GM23248 (cell line): ENCODE results near the gene DES. TPM values are rescaled to one million over a fixed set of nuclear protein-coding genes. Genes with fewer than 3 reads are reported as not detected.

Experiments used
- DNase-seq: peaks from one replicate; pipeline ENCODE4 v3.0.0-alpha.2; 2015
- H2AFZ ChIP-seq: fragments of 200-600 bp; sonication (generic); 2 replicates; pipeline ENCODE4 v1.6.1; 2016; ENCODE audit warnings: antibody characterized with exemption
- H3F3A ChIP-seq: fragments of 200-600 bp; sonication (generic); 2 replicates; pipeline ENCODE4 v1.6.1; 2016; ENCODE audit warnings: mild to moderate bottlenecking, antibody characterized with exemption, mixed run types; ENCODE audit not compliant: insufficient read depth
- H3K27ac ChIP-seq: fragments of 200-600 bp; sonication (generic); 2 replicates; pipeline ENCODE4 v1.5.1; 2016; ENCODE audit warnings: mild to moderate bottlenecking
- H3K27me3 ChIP-seq: fragments of 200-600 bp; sonication (generic); replicated peaks from 2 replicates; pipeline ENCODE4 v1.6.1; 2016; ENCODE audit warnings: mild to moderate bottlenecking; ENCODE audit not compliant: insufficient read depth
- H3K36me3 ChIP-seq: fragments of 200-600 bp; sonication (generic); 2 replicates; pipeline ENCODE4 v1.6.1; 2016; ENCODE audit warnings: low read depth, mild to moderate bottlenecking
- H3K4me1 ChIP-seq: fragments of 200-600 bp; sonication (generic); 2 replicates; pipeline ENCODE4 v1.6.1; 2016; ENCODE audit warnings: mild to moderate bottlenecking; ENCODE audit not compliant: insufficient read depth
- H3K4me2 ChIP-seq: fragments of 200-600 bp; sonication (generic); one replicate; pipeline ENCODE4 v1.6.1; 2016; ENCODE audit warnings: mild to moderate bottlenecking; ENCODE audit not compliant: unreplicated experiment
- H3K4me3 ChIP-seq: fragments of 200-600 bp; sonication (generic); 2 replicates; pipeline ENCODE4 v1.5.1; 2016; ENCODE audit warnings: mild to moderate bottlenecking
- H3K79me2 ChIP-seq: fragments of 200-600 bp; sonication (generic); 2 replicates; pipeline ENCODE4 v1.6.1; 2016; ENCODE audit warnings: mild to moderate bottlenecking; ENCODE audit not compliant: insufficient read depth
- H3K9ac ChIP-seq: fragments of 200-600 bp; sonication (generic); 2 replicates; pipeline ENCODE4 v1.6.1; 2016; ENCODE audit warnings: mild to moderate bottlenecking
- H3K9me2 ChIP-seq: fragments of 200-600 bp; sonication (generic); 2 replicates; pipeline ENCODE4 v1.6.1; 2016; ENCODE audit warnings: mixed run types, mild to moderate bottlenecking, moderate library complexity; ENCODE audit not compliant: insufficient read depth
- H3K9me3 ChIP-seq: fragments of 200-600 bp; sonication (generic); one replicate; pipeline ENCODE4 v1.6.1; 2017; ENCODE audit warnings: low read depth
- H4K20me1 ChIP-seq: fragments of 200-600 bp; sonication (generic); 2 replicates; pipeline ENCODE4 v1.6.0; 2016; ENCODE audit not compliant: insufficient read depth
- EZH2 ChIP-seq: fragments of 200-600 bp; sonication (generic); IDR thresholded peaks from 2 replicates; pipeline ENCODE4 v1.6.1; 2018; ENCODE audit warnings: antibody characterized with exemption, mild to moderate bottlenecking; ENCODE audit not compliant: insufficient read depth, poor library complexity, severe bottlenecking
- EZH2phosphoT487 ChIP-seq: fragments of 200-600 bp; sonication (generic); IDR thresholded peaks from 2 replicates; pipeline ENCODE4 v1.6.1; 2018; ENCODE audit warnings: antibody characterized with exemption, moderate library complexity, mild to moderate bottlenecking, low read depth; ENCODE audit not compliant: insufficient read depth
- WGBS, 2 experiments: methylation state at CpG; one replicate each; pipeline ENCODE4 v1.1.6; 2015 to 2017; ENCODE audit warnings: low lambda C conversion rate in 2 of 2, low coverage in 1 of 2; ENCODE audit errors: missing lambda C conversion rate in 2 of 2; 5-methylcytosine and 5-hydroxymethylcytosine counted together
- in situ Hi-C: fragments of 300-500 bp; cut with MboI; formaldehyde crosslinking; loops from 2 replicates; pipeline ENCODE4 v1.15.0; 2020
- polyA plus RNA-seq: library from polyadenylated mRNA; unstranded; fragments of >200 nt; fragmentation: Nextera tagmentation; extraction: Ambion mirVana; gene quantifications from 2 replicates; pipeline ENCODE4 v1.2.1, GENCODE V29; 2016
- total RNA-seq: library from RNA; depleted of rRNA; stranded (reverse); fragments of >200 nt; shearing (Covaris generic); gene quantifications from 2 replicates; pipeline ENCODE4 v1.2.3, GENCODE V29; 2014

The DES gene
- total and polyA plus RNA-seq, 2 experiments from 2014 or later = 1.1 to 2.7 TPM

GRCh38 chr2:219441451-219442255, 23.5 kb downstream of the DES start:
- peak overlapping the region; percentile 86 for H3K4me2 ChIP-seq
- WGBS, 2 experiments = 1 to 6% methylated on average over 15 to 60 of the region's 78 CpGs
- H3F3A ChIP-seq = peaks cover 12% of the 10 kb centered on the region; the same call in 1 of the 2 replicates
- H2AFZ ChIP-seq = peak overlapping the region; percentile 53
- H3K9me3 ChIP-seq = no peaks in the 10 kb centered on the region
- no peak for TF ChIP-seq EZH2
- TF ChIP-seq EZH2phosphoT487 = no peak
- no peaks in the 10 kb centered on the region for H3K9me2 ChIP-seq
- peak overlapping the region; percentile 57 for H3K27ac ChIP-seq
- peak; percentile 87 for DNase-seq
- no peaks in the 10 kb centered on the region for H3K27me3 ChIP-seq
- peaks cover 34% of the 10 kb centered on the region for H3K4me1 ChIP-seq
- peak overlapping the region; percentile 64 for H3K4me3 ChIP-seq
- no peaks in the 10 kb centered on the region for H4K20me1 ChIP-seq
- H3K9ac ChIP-seq = peak overlapping the region; percentile 60
- H3K79me2 ChIP-seq = peaks cover 17% of the 10 kb centered on the region
- in situ Hi-C loops = no loop called here
- H3K36me3 ChIP-seq = no peaks in the 10 kb centered on the region

- Histone ChIP-seq H3K4me1 (peaks cover 34% of the 10 kb centered on the region), H3K9me2 (no peaks in the 10 kb centered on the region), H4K20me1 (no peaks in the 10 kb centered on the region), H3K4me3 (peak overlapping the region; percentile 64), H3K9me3 (no peaks in the 10 kb centered on the region), H3K79me2 (peaks cover 17% of the 10 kb centered on the region), H3K4me2 (peak overlapping the region; percentile 86), H3K36me3 (no peaks in the 10 kb centered on the region), H2AFZ (peak overlapping the region; percentile 32; the same call in 1 of the 2 replicates), H3F3A (peaks cover 12% of the 10 kb centered on the region; the same call in 1 of the 2 replicates), H3K27me3 (no peaks in the 10 kb centered on the region), H3K27ac (no peak overlapping the region), H3K9ac (peak overlapping the region; percentile 60)
- no peak for TF ChIP-seq EZH2phosphoT487
- TF ChIP-seq EZH2 = no peak
- WGBS, 2 experiments = 4 to 11% methylated on average over 10 to 35 of the region's 35 CpGs
- in situ Hi-C loops = no loop called here
- peak; percentile 50 for DNase-seq
These were observed 24.3 kb downstream of the DES start for GRCh38 chr2:219442256-219443015.

GRCh38 chr2:219443016-219443696, 25.0 kb downstream of the DES start:
- 73 to 74% methylated on average over 12 of the region's 12 CpGs for WGBS, 2 experiments
- Histone ChIP-seq H3K9me2 (no peaks in the 10 kb centered on the region), H3K9ac (peak overlapping the region; percentile 60), H3K4me3 (peak overlapping the region; percentile 64), H3K4me2 (peak overlapping the region; percentile 86), H3F3A (peaks cover 12% of the 10 kb centered on the region; the same call in 1 of the 2 replicates), H3K36me3 (no peaks in the 10 kb centered on the region), H3K27ac (no peak overlapping the region), H3K27me3 (no peaks in the 10 kb centered on the region), H2AFZ (no peak overlapping the region), H3K4me1 (peaks cover 34% of the 10 kb centered on the region), H3K9me3 (no peaks in the 10 kb centered on the region), H4K20me1 (no peaks in the 10 kb centered on the region), H3K79me2 (peaks cover 17% of the 10 kb centered on the region)
- in situ Hi-C loops = no loop called here
- TF ChIP-seq EZH2 = no peak
- no peak for TF ChIP-seq EZH2phosphoT487
- peak; percentile 66 for DNase-seq

- Histone ChIP-seq H2AFZ (no peak overlapping the region), H3K27ac (no peak overlapping the region), H4K20me1 (no peaks in the 10 kb centered on the region), H3K4me3 (no peak overlapping the region), H3K9me3 (no peaks in the 10 kb centered on the region), H3K27me3 (no peaks in the 10 kb centered on the region), H3F3A (peaks cover 12% of the 10 kb centered on the region; the same call in 1 of the 2 replicates), H3K9ac (no peak overlapping the region), H3K9me2 (no peaks in the 10 kb centered on the region), H3K4me2 (no peak overlapping the region), H3K36me3 (no peaks in the 10 kb centered on the region), H3K4me1 (peaks cover 34% of the 10 kb centered on the region), H3K79me2 (peaks cover 17% of the 10 kb centered on the region)
- 84 to 94% methylated on average over 3 of the region's 3 CpGs for WGBS, 2 experiments
- in situ Hi-C loops = no loop called here
- DNase-seq = no peak
- TF ChIP-seq EZH2phosphoT487 (no peak), EZH2 (no peak)
These were observed 25.5 kb downstream of the DES start for GRCh38 chr2:219443697-219444023.
